Stimulated activated naive CD8-positive, alpha-beta T cell treated with anti-CD3 and anti-CD28 coated beads, Interleukin-15, amount 100 ng/mL, for 72 hours (primary cell): Measurements from ENCODE around the gene XRN1.
A peak's percentile ranks its signal among the peaks of the same experiment; 100 is the strongest.

Experiments
- ATAC-seq: fragments of 150-1000 bp; cut with Tn5 transposase; 2 replicates; pipeline ENCODE4 v1.10.0; 2021; ENCODE audit warnings: mild to moderate bottlenecking, moderate library complexity
- DNase-seq, 2 donors: peaks; one replicate each; pipeline ENCODE4 v3.0.0; 2021 to 2022
- H3K27ac Mint-ChIP-seq, 2 donors: one replicate each; pipeline ENCODE4 v1.8.0; 2022; ENCODE audit warnings: mild to moderate bottlenecking in 2 of 2, mixed read lengths in 2 of 2, moderate library complexity in 2 of 2
- H3K27me3 Mint-ChIP-seq: one replicate; pipeline ENCODE4 v1.8.0; 2022; ENCODE audit warnings: mixed read lengths
- H3K4me1 Mint-ChIP-seq: one replicate; pipeline ENCODE4 v1.8.0; 2022; ENCODE audit warnings: mild to moderate bottlenecking, mixed read lengths
- H3K4me3 Mint-ChIP-seq, 2 donors: one replicate each; pipeline ENCODE4 v1.8.0; 2022; ENCODE audit warnings: mild to moderate bottlenecking in 2 of 2, mixed read lengths in 2 of 2, moderate library complexity in 1 of 2
- H3K9me3 Mint-ChIP-seq, 2 donors: one replicate each; pipeline ENCODE4 v1.8.0; 2022; ENCODE audit warnings: mixed read lengths in 2 of 2

The XRN1 gene

DNA sequence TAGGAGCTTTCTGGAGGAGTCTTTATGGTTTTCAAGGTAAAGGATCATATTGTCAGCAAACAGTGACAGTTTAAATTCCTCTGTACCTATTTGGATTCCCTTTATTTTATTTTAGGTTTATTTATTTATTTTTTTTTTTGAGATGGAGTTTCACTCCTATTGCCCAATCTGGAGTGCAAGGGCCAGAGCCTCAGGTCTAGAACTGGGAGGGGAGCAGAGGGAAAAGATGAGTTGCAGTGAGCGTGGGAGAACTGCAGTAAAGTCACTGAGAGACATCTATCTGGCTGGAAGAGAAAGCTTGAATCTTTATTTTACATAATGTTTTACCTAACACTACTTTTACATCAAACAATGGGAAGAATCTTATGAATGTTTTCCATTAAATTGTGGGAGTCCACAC, 172.9 kb downstream of the XRN1 start:
- peaks cover 8% of the 10 kb centered on the region for H3K4me1 Mint-ChIP-seq
- H3K4me3 Mint-ChIP-seq: no peak overlapping the region
- DNase-seq (no peak), ATAC-seq (no peak)
- H3K27ac Mint-ChIP-seq: no peak overlapping the region
- no peaks in the 10 kb centered on the region for H3K27me3 Mint-ChIP-seq
- H3K9me3 Mint-ChIP-seq: no peaks in the 10 kb centered on the region

DNA sequence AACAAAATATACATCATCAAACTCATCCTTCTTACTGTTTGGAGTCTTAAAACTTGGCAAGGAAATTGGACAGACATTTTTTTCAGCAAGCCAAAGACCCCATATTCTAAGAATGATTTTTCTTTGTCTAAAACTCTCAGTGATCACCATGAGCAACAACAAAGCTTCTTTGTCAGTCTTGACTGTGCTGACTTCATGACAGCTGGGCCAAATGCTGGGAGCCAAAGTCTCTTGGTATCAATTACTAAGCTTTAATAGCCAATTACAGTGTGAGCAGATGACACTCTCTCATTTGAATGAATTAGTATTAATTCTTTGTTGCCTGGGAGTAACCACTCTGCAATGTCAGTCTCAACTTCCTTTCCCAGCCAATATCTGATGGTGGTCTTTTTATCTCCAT, 174.3 kb downstream of the XRN1 start:
- Mint-ChIP-seq H3K4me3 (no peak overlapping the region), H3K4me1 (peaks cover 8% of the 10 kb centered on the region), H3K9me3 (no peaks in the 10 kb centered on the region), H3K27me3 (no peaks in the 10 kb centered on the region), H3K27ac (no peak overlapping the region)
- no peak for DNase-seq
- no peak for ATAC-seq

DNA sequence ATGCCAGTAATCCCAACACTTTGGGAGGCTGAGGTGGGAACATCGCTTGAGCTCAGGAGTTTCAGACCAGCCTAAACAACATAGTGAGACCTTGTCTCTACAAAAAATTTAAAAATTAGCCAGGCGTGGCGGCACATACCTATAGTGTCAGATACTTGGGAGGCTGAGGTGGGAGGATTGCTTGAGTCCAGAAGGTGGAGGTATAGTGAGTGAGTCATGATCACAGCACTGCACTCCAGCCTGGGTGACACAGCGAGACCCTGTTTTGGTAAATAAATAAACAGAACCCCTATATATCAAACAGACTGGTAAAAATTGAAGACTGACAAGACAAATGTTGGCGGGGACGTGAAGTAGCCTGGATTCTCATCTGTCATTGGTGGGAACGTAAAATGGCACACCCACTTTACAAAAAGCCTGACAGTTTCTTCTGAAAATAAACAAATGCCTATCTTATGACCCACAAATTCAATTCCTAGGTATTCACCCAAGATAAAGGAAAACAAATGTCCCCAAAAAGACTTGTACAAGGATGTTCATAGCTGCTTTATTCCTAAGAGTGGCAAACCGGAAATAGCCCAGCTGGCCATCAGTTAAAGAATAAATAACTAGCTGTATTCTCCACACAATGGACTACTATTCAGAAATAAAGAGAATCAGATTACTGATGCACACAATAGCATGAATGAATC, 175.5 kb downstream of the XRN1 start:
- Mint-ChIP-seq H3K9me3 (no peaks in the 10 kb centered on the region), H3K27ac (no peak overlapping the region), H3K27me3 (no peaks in the 10 kb centered on the region), H3K4me1 (peaks cover 8% of the 10 kb centered on the region), H3K4me3 (no peak overlapping the region)
- no peak for ATAC-seq
- no peak for DNase-seq

DNA sequence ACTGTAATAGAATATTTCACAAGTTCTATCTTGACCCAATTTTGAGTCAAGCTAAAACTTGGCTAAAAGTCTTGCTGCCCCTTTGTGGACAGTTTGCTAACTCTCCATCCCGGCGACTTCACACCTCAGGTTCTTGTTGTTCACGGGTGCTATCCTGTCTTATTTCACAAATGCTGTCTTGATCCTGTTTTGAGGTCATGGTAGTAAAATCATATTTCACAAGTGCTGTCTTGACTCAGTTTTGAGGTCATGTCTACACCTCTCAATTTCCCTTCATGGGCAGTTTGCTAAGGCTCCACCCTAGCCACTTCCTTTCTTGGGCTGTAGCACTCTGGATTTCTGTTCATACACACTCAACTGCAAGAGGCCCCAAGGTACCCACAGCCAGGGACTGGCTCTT, 177.4 kb downstream of the XRN1 start:
- DNase-seq (peak in 1 of 2 donors; percentile 22), ATAC-seq (peak; percentile 89)
- no peak overlapping the region for H3K4me3 Mint-ChIP-seq
- no peak overlapping the region for H3K27ac Mint-ChIP-seq
- no peaks in the 10 kb centered on the region for H3K27me3 Mint-ChIP-seq
- no peaks in the 10 kb centered on the region for H3K9me3 Mint-ChIP-seq
- peaks cover 8% of the 10 kb centered on the region for H3K4me1 Mint-ChIP-seq

DNA sequence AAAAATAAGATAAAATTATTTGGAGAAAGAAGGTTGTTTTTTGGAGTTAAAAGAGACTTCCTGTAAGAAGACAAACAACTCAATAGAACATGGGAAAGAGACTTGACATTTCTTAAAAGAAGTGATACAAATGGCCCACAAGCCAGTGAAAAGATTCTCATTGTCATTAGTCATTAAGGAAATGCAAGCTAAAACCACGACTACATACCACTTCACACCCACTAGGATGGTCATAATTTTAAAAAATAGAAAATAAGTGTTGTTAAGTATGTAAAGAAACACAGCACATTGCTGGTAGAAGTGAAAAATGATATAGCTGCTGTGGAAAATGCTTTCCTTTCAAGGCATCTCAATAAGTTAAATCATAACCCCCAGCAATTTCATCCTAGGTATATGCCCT, 178.1 kb downstream of the XRN1 start:
- DNase-seq: no peak
- Mint-ChIP-seq H3K4me3 (no peak overlapping the region), H3K27me3 (no peaks in the 10 kb centered on the region), H3K27ac (no peak overlapping the region), H3K4me1 (peaks cover 8% of the 10 kb centered on the region), H3K9me3 (no peaks in the 10 kb centered on the region)
- peak; percentile 48 for ATAC-seq

DNA sequence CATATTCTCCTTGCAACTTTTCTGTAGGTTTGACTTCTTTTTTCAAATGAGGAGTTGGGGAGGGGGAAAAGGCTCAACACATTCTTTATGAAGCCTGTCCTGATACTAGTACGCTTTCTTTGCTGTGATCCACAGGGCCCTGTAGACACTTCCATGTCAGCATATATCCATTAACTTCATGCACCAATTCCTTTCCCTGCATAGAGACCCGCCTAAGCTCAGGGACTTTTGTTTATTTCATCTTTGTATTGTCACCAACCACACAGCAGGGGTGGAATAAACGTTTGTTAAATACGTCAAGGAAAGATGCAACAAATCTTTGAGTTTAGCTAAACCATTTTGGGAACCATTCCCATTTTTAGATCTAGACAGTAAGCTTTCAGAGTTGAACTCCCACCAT, 179.4 kb downstream of the XRN1 start:
- no peak for ATAC-seq
- no peak overlapping the region for H3K27ac Mint-ChIP-seq
- H3K27me3 Mint-ChIP-seq: no peaks in the 10 kb centered on the region
- no peaks in the 10 kb centered on the region for H3K9me3 Mint-ChIP-seq
- H3K4me3 Mint-ChIP-seq: no peak overlapping the region
- H3K4me1 Mint-ChIP-seq: peaks cover 8% of the 10 kb centered on the region
- no peak for DNase-seq

DNA sequence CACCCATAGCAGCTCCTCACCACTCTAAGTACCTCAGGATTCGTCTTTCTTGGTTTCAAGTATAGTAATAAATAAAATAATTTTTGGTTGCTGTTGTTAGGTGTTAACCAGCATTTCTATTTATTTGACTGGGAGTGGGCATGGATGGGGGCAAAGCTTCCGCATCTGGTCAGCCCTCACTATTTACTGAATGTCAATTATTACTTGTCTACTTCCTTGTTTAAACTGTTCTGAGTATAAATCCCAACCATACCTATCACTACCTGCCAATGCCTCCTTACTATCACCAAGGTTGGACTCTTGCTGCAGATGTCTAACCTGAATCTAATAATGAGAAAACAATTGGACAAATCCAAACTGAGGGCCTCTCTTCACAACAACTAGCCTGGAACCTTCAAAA, 180.6 kb downstream of the XRN1 start:
- DNase-seq (no peak), ATAC-seq (peak; percentile 32)
- H3K4me3 Mint-ChIP-seq: no peak overlapping the region
- H3K27ac Mint-ChIP-seq: peak overlapping the region in 1 of 2 donors; percentile 48
- no peaks in the 10 kb centered on the region for H3K9me3 Mint-ChIP-seq
- H3K27me3 Mint-ChIP-seq: no peaks in the 10 kb centered on the region
- peaks cover 8% of the 10 kb centered on the region for H3K4me1 Mint-ChIP-seq

DNA sequence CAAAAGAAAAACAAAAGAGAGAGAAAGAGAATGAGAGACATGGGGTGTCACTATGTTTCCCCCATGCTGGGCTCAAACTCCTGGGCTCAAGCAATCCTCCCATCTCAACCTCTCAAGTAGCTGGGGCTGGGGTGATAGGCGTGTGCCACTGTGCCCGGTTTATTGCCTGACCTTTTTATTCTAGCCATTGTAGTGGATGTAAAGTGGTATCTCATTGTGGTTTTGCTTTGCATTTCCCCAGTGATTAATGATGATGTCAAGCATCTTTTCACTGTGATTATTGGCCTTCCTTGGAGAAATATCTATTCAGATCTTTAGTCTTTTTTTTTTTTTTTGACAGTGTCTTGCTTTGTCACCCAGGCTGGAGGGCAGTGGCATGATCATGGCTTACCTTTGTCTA, 184.7 kb downstream of the XRN1 start:
- no peak overlapping the region for H3K4me3 Mint-ChIP-seq
- no peaks in the 10 kb centered on the region for H3K9me3 Mint-ChIP-seq
- H3K27ac Mint-ChIP-seq: no peak overlapping the region
- no peak for ATAC-seq
- DNase-seq: no peak
- no peaks in the 10 kb centered on the region for H3K27me3 Mint-ChIP-seq
- no peaks in the 10 kb centered on the region for H3K4me1 Mint-ChIP-seq

DNA sequence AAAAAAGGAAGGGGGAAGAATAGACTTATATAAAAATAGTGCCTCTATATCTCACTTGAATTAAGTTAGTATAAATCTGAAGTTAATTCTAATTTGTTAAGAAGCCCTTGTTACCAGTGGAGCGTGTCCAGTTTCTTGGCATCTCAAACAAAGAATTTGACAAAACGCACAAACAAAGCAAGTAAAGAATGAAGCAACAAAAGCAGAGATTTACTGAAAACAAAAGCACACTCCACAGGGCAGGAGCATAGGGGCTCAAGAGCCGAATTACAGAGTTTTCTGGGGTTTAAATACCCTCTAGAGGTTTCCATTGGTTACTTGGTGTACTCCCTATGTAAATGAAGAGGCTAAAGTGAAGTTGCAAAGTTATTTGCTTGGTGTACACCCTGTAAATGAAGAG, 188.5 kb downstream of the XRN1 start:
- no peak overlapping the region for H3K4me3 Mint-ChIP-seq
- H3K27ac Mint-ChIP-seq: no peak overlapping the region
- H3K9me3 Mint-ChIP-seq: peaks cover 7% of the 10 kb centered on the region in 2 donors
- DNase-seq: no peak
- ATAC-seq: no peak
- H3K27me3 Mint-ChIP-seq: no peaks in the 10 kb centered on the region
- H3K4me1 Mint-ChIP-seq: no peaks in the 10 kb centered on the region

DNA sequence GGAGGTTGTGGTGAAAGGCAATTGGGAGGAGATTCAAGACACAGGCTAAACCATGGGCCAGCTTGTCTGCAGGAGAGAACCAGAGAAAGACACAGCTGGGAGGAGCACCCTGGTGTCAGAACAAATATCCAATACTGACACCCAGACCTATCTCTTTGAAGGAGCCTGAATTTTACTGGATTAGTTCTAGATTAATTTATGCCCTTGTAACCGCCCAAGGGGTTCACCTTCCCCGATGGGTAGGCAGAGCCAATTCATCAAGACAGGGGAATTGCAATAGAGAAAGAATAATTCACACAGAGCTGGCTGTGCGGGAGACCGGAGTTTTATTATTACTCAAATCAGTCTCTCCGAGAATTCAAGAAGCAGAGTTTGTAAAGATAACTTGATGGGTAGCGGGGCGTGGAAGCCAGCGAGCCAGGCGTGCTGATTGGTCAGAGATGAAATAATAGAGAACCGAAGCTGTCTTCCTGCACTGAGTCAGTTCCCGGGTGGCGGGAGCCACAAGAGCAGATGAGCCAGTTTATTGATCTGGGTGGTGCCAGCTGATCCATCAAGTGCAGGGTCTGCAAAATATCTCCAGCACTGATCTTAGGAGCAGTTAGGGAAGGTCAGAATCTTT, 191.0 kb downstream of the XRN1 start:
- H3K4me3 Mint-ChIP-seq: no peak overlapping the region
- H3K9me3 Mint-ChIP-seq: peaks cover 14 to 28% of the 10 kb centered on the region in 2 donors
- no peaks in the 10 kb centered on the region for H3K4me1 Mint-ChIP-seq
- ATAC-seq (no peak), DNase-seq (no peak)
- H3K27me3 Mint-ChIP-seq: no peaks in the 10 kb centered on the region
- no peak overlapping the region for H3K27ac Mint-ChIP-seq
